NT2/D1 (cell line): Measurements from ENCODE around the gene THAP11.

Experiments used
- SUZ12 ChIP-seq: IDR thresholded peaks from 2 replicates; pipeline ENCODE4 v1.6.1; 2011; ENCODE audit not compliant: insufficient read length, insufficient read depth; ENCODE audit errors: extremely low read depth
- YY1 ChIP-seq: IDR thresholded peaks from 2 replicates; pipeline ENCODE4 v1.6.1; 2011; ENCODE audit not compliant: insufficient read length, insufficient read depth
- ZNF274 ChIP-seq: IDR thresholded peaks from 2 replicates; pipeline ENCODE4 v1.6.1; 2011; ENCODE audit warnings: mild to moderate bottlenecking, low read depth, low read length

DNA sequence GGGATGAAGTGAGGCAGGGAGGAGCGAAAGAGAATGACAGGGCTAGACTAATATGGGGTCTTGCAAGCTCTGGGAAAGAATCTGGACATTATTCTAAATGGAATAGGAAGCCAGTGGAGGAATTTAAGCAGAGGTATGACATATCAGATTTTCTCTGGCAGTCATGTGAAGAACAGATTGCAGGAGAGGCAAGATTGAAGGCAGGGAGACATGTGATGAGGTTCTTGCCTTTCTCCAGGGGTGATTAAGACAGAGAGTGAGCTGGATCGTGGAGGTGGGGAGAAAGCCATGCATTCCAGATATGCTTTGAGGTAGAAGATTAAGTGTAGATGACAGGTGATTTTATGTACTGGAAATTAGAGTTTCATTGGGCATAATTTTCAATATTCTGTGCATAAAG is 4.3 kb upstream of the THAP11 start:
- TF ChIP-seq YY1, result no peak
- no peak for TF ChIP-seq SUZ12
- TF ChIP-seq ZNF274, result no peak
